HepG2 (cell line): ENCODE measurements around the gene VWA3A. TPM values are rescaled to one million over a fixed set of nuclear protein-coding genes. Genes with fewer than 3 reads are reported as not detected.

Experiments used
- ATAC-seq: fragments of 200-7000 bp; cut with Tn5 transposase; 3 replicates; pipeline ENCODE4 v1.9.1; 2020; ENCODE audit warnings: mild to moderate bottlenecking, moderate library complexity
- BruUV-seq: library from RNA; stranded (reverse); fragments of 400-500 nt; replicated peaks from 2 replicates; lab custom pipeline; 2021; lab: Mats Ljungman, UMichigan
- CTCF ChIA-PET: fragments of 300-600 bp; formaldehyde crosslinking; extraction: SDS; loops from one replicate; lab custom pipeline; 2021; ENCODE audit warnings: low total read pairs, inconsistent platforms, low intra/inter-chr PET ratio; lab: Yijun Ruan, JAX
- POLR2A ChIA-PET: fragments of 350-600 bp; sonication (Branson Sonifier 250); formaldehyde crosslinking; loops from one replicate; lab custom pipeline; 2020; ENCODE audit warnings: antibody characterized with exemption, inconsistent platforms; lab: Yijun Ruan, JAX
- DNase-seq: peaks from one replicate; pipeline ENCODE4 v3.0.0-alpha.2; 2015; ENCODE audit warnings: low spot score
- FAIRE-seq: peaks from 3 replicates; lab custom pipeline; 2011; peaks lifted over from hg19 to GRCh38; lab: Jason Lieb, UNC
- H2AFZ ChIP-seq: one replicate; pipeline ENCODE4 v1.6.1; 2011; ENCODE audit warnings: low read length, inconsistent platforms
- H3K27ac ChIP-seq: fragments of 300-600 bp; 3 replicates; pipeline ENCODE4 v1.8.0; 2011; ENCODE audit warnings: mixed run types, mild to moderate bottlenecking, mixed read lengths, low read length, inconsistent platforms; ENCODE audit not compliant: insufficient read depth; ENCODE audit errors: extremely low read length
- H3K27me3 ChIP-seq, 2 experiments: fragments of 200-600 bp in 1 of 2; 2 replicates in 1 of 2; 3 replicates in 1 of 2; pipeline versions ENCODE4 v1.6.0 to v1.8.0; 2011; ENCODE audit warnings: low read length in 2 of 2, mild to moderate bottlenecking in 2 of 2, moderate library complexity in 2 of 2, inconsistent platforms in 1 of 2; ENCODE audit not compliant: insufficient read depth in 2 of 2, control insufficient read depth in 1 of 2
- H3K36me3 ChIP-seq, 2 experiments: fragments of 200-600 bp in 1 of 2; replicated peaks in 1 of 2; 2 replicates in 1 of 2; 3 replicates in 1 of 2; pipeline versions ENCODE4 v1.5.1 to v1.8.0; 2011; ENCODE audit warnings: low read length in 2 of 2, inconsistent platforms in 1 of 2; ENCODE audit not compliant: insufficient read depth in 2 of 2, control insufficient read depth in 1 of 2
- H3K4me1 ChIP-seq: 2 replicates; pipeline ENCODE4 v1.5.1; 2012; ENCODE audit warnings: low read length, inconsistent platforms; ENCODE audit not compliant: insufficient read depth
- H3K4me2 ChIP-seq: 2 replicates; pipeline ENCODE4 v1.6.0; 2011; ENCODE audit warnings: low read depth, low read length, inconsistent platforms
- H3K4me3 ChIP-seq, 3 experiments: fragments of 200-600 bp in 1 of 3; sonication (generic), shearing (Covaris generic) in 1 of 3; replicated peaks in 1 of 3; 2 replicates each; pipeline ENCODE4 v1.5.1; 2011 to 2016; ENCODE audit warnings: low read length in 3 of 3, inconsistent platforms in 2 of 3, low read depth in 2 of 3, mild to moderate bottlenecking in 2 of 3, control low read depth in 1 of 3, mixed read lengths in 1 of 3; ENCODE audit not compliant: insufficient read depth in 1 of 3
- H3K79me2 ChIP-seq: one replicate; pipeline ENCODE4 v1.6.1; 2011; ENCODE audit warnings: low read length, inconsistent platforms; ENCODE audit not compliant: insufficient read depth
- H3K9ac ChIP-seq: 2 replicates; pipeline ENCODE4 v1.6.0; 2011; ENCODE audit warnings: mild to moderate bottlenecking, low read depth, low read length, inconsistent platforms; ENCODE audit not compliant: insufficient read depth
- H3K9me3 ChIP-seq: 2 replicates; pipeline ENCODE4 v1.5.1; 2012; ENCODE audit warnings: mild to moderate bottlenecking, low read length
- H4K20me1 ChIP-seq: 2 replicates; pipeline ENCODE4 v1.6.0; 2011; ENCODE audit warnings: inconsistent platforms, mild to moderate bottlenecking, low read length, moderate library complexity; ENCODE audit not compliant: insufficient read depth
- GPBP1L1 ChIP-seq: sonication (generic); formaldehyde crosslinking; IDR thresholded peaks from 2 replicates; pipeline ENCODE4 v1.5.0; 2020; ENCODE audit warnings: mild to moderate bottlenecking, missing genetic modification reagents
- TCF7L2 ChIP-seq: IDR thresholded peaks from 2 replicates; pipeline ENCODE4 v1.6.1; 2011; ENCODE audit warnings: mild to moderate bottlenecking, low read depth, low read length, moderate library complexity
- ZKSCAN1 ChIP-seq: fragments of 150-350 bp; IDR thresholded peaks from 2 replicates; pipeline ENCODE4 v1.6.1; 2014; ENCODE audit warnings: low read length
- ZMYM2 ChIP-seq: sonication (generic); formaldehyde crosslinking; IDR thresholded peaks from 2 replicates; pipeline ENCODE4 v1.8.0; 2022; ENCODE audit warnings: mild to moderate bottlenecking, missing genetic modification reagents
- ZNF121 ChIP-seq: sonication (generic); formaldehyde crosslinking; IDR thresholded peaks from 2 replicates; pipeline ENCODE4 v1.5.0; 2020; ENCODE audit warnings: mild to moderate bottlenecking, missing genetic modification reagents
- ZNF770 ChIP-seq: sonication (generic); formaldehyde crosslinking; IDR thresholded peaks from 2 replicates; pipeline ENCODE4 v1.5.0; 2020; ENCODE audit warnings: mild to moderate bottlenecking, missing genetic modification reagents
- ZNF772 ChIP-seq: sonication (generic); formaldehyde crosslinking; IDR thresholded peaks from 2 replicates; pipeline ENCODE4 v1.5.0; 2020; ENCODE audit warnings: mild to moderate bottlenecking, missing genetic modification reagents
- WGBS: methylation state at CpG from one replicate; pipeline ENCODE4 v1.1.6; 2017; ENCODE audit warnings: low lambda C conversion rate; 5-methylcytosine and 5-hydroxymethylcytosine counted together
- in situ Hi-C: cut with HindIII; loops from 2 replicates; pipeline ENCODE4 v1.10.0; 2017; ENCODE audit warnings: low pct_unique_long_range_greater_than_20kb; ENCODE audit not compliant: extremely low pct_ligation_motif_present
- intact Hi-C: fragments of 100-400 bp; cut with micrococcal nuclease; formaldehyde crosslinking; loops from one replicate; pipeline ENCODE4 v1.10.0; 2022; ENCODE audit not compliant: unreplicated experiment
- polyA plus RNA-seq, 8 experiments: library from polyadenylated mRNA; depleted of rRNA in 3 of 8; stranded (reverse) in 7 of 8; unstranded in 1 of 8; fragments of >200 nt; fragmentation: Illumina TruSeq in 4 of 8; extraction: Trizol in 4 of 8; gene quantifications; 2 replicates each; pipeline versions ENCODE4 v1.2.1 to v1.2.3, GENCODE V29; 2011 to 2016; ENCODE audit warnings: low read depth in 4 of 8, missing spikeins in 1 of 8, mixed read lengths in 1 of 8; ENCODE audit not compliant: insufficient read depth in 1 of 8
- total RNA-seq, 5 experiments: library from RNA; depleted of rRNA; stranded (reverse); fragments of >200 nt; fragmentation: Illumina TruSeq; extraction: Trizol; gene quantifications; 2 replicates each; pipeline ENCODE4 v1.2.3, GENCODE V29; 2016; ENCODE audit warnings: low read depth in 1 of 5
- TF ChIP-seq, protein P1 (sequence below): sonication (generic); formaldehyde crosslinking; IDR thresholded peaks from 2 replicates; pipeline ENCODE4 v1.4.0; 2020; ENCODE audit warnings: missing genetic modification reagents

VWA3A gene
- total and polyA plus RNA-seq, 2 of the 13 experiments (the other 11 are each of a cell fraction or from before 2014, with no cell fraction given): 0.03 to 0.07 TPM

- Histone ChIP-seq H3K4me1 (no peaks in the 10 kb centered on the region), H3K9me3 (no peaks in the 10 kb centered on the region), H3K4me2 (no peak overlapping the region), H3K4me3 (no peak overlapping the region), H3K9ac (no peak overlapping the region), H4K20me1 (no peaks in the 10 kb centered on the region), H3K79me2 (no peaks in the 10 kb centered on the region), H2AFZ (no peak overlapping the region), H3K27ac (no peak overlapping the region), H3K36me3 (no peaks in the 10 kb centered on the region), H3K27me3 (peaks cover 7 to 62% of the 10 kb centered on the region in 2 experiments; a peak in 4 of 5 replicates)
- no TSS peak for BruUV-seq
- WGBS: 21% methylated on average over 6 of the region's 6 CpGs
- ChIA-PET POLR2A (no interaction called here), CTCF (no interaction called here)
- intact Hi-C loops (no loop called here), in situ Hi-C loops (no loop called here)
- no peak for ATAC-seq
- DNase-seq: no peak
- no peak for FAIRE-seq
- TF ChIP-seq ZKSCAN1 (no peak), GPBP1L1 (no peak), ZNF121 (peak; percentile 62), ZNF772 (CRISPR knock-in tag) (no peak), ZNF770 (CRISPR knock-in tag) (peak; percentile 54), TCF7L2 (no peak), ZMYM2 (no peak)
- TF ChIP-seq, protein P1, sequence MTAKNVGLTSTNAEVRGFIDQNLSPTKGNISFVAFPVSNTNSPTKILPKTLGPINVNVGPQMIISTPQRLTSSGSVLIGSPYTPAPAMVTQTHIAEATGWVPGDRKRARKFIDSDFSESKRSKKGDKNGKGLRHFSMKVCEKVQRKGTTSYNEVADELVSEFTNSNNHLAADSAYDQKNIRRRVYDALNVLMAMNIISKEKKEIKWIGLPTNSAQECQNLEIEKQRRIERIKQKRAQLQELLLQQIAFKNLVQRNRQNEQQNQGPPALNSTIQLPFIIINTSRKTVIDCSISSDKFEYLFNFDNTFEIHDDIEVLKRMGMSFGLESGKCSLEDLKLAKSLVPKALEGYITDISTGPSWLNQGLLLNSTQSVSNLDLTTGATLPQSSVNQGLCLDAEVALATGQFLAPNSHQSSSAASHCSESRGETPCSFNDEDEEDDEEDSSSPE (CRISPR knock-in tag): no peak
These were observed 52.2 kb downstream of the VWA3A start for GRCh38 chr16:22144520-22144919.
